IMR-90 (cell line): ENCODE measurements around the gene AHCYL1. TPM values are rescaled to one million over a fixed set of nuclear protein-coding genes. Genes with fewer than 3 reads are reported as not detected.

Source experiments
- ATAC-seq: fragments of 200-7000 bp; cut with Tn5 transposase; 2 replicates; pipeline ENCODE4 v1.9.1; 2020; ENCODE audit warnings: low read depth, mild to moderate bottlenecking, moderate library complexity
- BruUV-seq: library from RNA; stranded (reverse); fragments of 400-500 nt; replicated peaks from 2 replicates; lab custom pipeline; 2021; lab: Mats Ljungman, UMichigan
- CTCF ChIA-PET: fragments of 300-600 bp; formaldehyde crosslinking; extraction: SDS; loops from one replicate; lab custom pipeline; 2021; ENCODE audit warnings: antibody characterized with exemption; lab: Yijun Ruan, JAX
- POLR2A ChIA-PET: fragments of 300-600 bp; sonication (Branson Sonifier 250); formaldehyde crosslinking; loops from one replicate; lab custom pipeline; 2022; ENCODE audit warnings: antibody characterized with exemption; ENCODE audit not compliant: unreplicated experiment; lab: Charles Lee
- DNase-seq: peaks from one replicate; pipeline ENCODE4 v3.0.0; 2013
- H2AFZ ChIP-seq: replicated peaks from 2 replicates; pipeline ENCODE3; 2013; ENCODE audit warnings: low read length, mild to moderate bottlenecking; ENCODE audit not compliant: poor library complexity
- H2AK5ac ChIP-seq: 2 replicates; pipeline ENCODE4 v1.6.1; 2013; ENCODE audit warnings: low read depth, low read length, inconsistent platforms
- H2AK9ac ChIP-seq: replicated peaks from 2 replicates; pipeline ENCODE3; 2013; ENCODE audit warnings: mild to moderate bottlenecking, low read depth, low read length, moderate library complexity; ENCODE audit not compliant: poor library complexity
- H2BK120ac ChIP-seq: 2 replicates; pipeline ENCODE4 v1.6.1; 2013; ENCODE audit warnings: low read depth, low read length, inconsistent platforms
- H2BK15ac ChIP-seq: 3 replicates; pipeline ENCODE4 v1.6.1; 2013; ENCODE audit warnings: low read depth, low read length, inconsistent platforms
- H2BK20ac ChIP-seq: 2 replicates; pipeline ENCODE4 v1.6.1; 2013; ENCODE audit warnings: low read depth, mild to moderate bottlenecking, inconsistent platforms, low read length, moderate library complexity
- H2BK5ac ChIP-seq: 2 replicates; pipeline ENCODE4 v1.6.1; 2013; ENCODE audit warnings: mild to moderate bottlenecking, low read depth, low read length, inconsistent platforms; ENCODE audit not compliant: poor library complexity, severe bottlenecking
- H3K14ac ChIP-seq: replicated peaks from 2 replicates; pipeline ENCODE4 v1.6.1; 2013; ENCODE audit warnings: low read depth, low read length, inconsistent platforms
- H3K18ac ChIP-seq: 2 replicates; pipeline ENCODE4 v1.6.1; 2013; ENCODE audit warnings: low read depth, low read length, control low read depth
- H3K23ac ChIP-seq: 2 replicates; pipeline ENCODE4 v1.6.1; 2013; ENCODE audit warnings: low read depth, low read length, inconsistent platforms
- H3K27ac ChIP-seq: 2 replicates; pipeline ENCODE4 v1.5.1; 2013; ENCODE audit warnings: mild to moderate bottlenecking, control low read depth, low read length; ENCODE audit not compliant: insufficient read depth
- H3K27me3 ChIP-seq: 2 replicates; pipeline ENCODE4 v1.6.1; 2013; ENCODE audit warnings: low read length; ENCODE audit not compliant: control insufficient read depth, insufficient read depth
- H3K36me3 ChIP-seq: 2 replicates; pipeline ENCODE4 v1.6.1; 2013; ENCODE audit warnings: low read length, mixed read lengths; ENCODE audit not compliant: control insufficient read depth, insufficient read depth
- H3K4ac ChIP-seq: 2 replicates; pipeline ENCODE4 v1.6.1; 2013; ENCODE audit warnings: low read depth, low read length, inconsistent platforms
- H3K4me1 ChIP-seq: 2 replicates; pipeline ENCODE4 v1.6.1; 2013; ENCODE audit warnings: low read length, mixed read lengths; ENCODE audit not compliant: control insufficient read depth, insufficient read depth
- H3K4me2 ChIP-seq: 2 replicates; pipeline ENCODE4 v1.6.1; 2013; ENCODE audit warnings: low read depth, mild to moderate bottlenecking, control low read depth, low read length, moderate library complexity
- H3K4me3 ChIP-seq: 2 replicates; pipeline ENCODE4 v1.5.1; 2013; ENCODE audit warnings: low read depth, mild to moderate bottlenecking, control low read depth, low read length, moderate library complexity; ENCODE audit not compliant: insufficient read depth
- H3K56ac ChIP-seq: 2 replicates; pipeline ENCODE4 v1.6.1; 2013; ENCODE audit warnings: low read length, inconsistent platforms; ENCODE audit not compliant: insufficient read depth; ENCODE audit errors: extremely low read depth
- H3K79me1 ChIP-seq, 2 experiments: 2 replicates each; pipeline ENCODE4 v1.6.1; 2013; ENCODE audit warnings: low read length in 2 of 2, inconsistent platforms in 1 of 2, low read depth in 1 of 2
- H3K9ac ChIP-seq: 2 replicates; pipeline ENCODE4 v1.6.1; 2013; ENCODE audit warnings: low read depth, low read length, control low read depth
- H3K9me1 ChIP-seq: 2 replicates; pipeline ENCODE4 v1.6.1; 2013; ENCODE audit warnings: low read length, inconsistent platforms; ENCODE audit not compliant: insufficient read depth
- H3K9me3 ChIP-seq: 2 replicates; pipeline ENCODE4 v1.6.1; 2013; ENCODE audit warnings: low read length; ENCODE audit not compliant: control insufficient read depth, insufficient read depth
- H4K20me1 ChIP-seq: 2 replicates; pipeline ENCODE4 v1.6.1; 2013; ENCODE audit warnings: low read length, inconsistent platforms; ENCODE audit not compliant: insufficient read depth
- H4K5ac ChIP-seq: 2 replicates; pipeline ENCODE4 v1.6.1; 2013; ENCODE audit warnings: mild to moderate bottlenecking, low read depth, low read length, control low read depth
- H4K8ac ChIP-seq, 2 experiments: 2 replicates each; pipeline ENCODE4 v1.6.1; 2013; ENCODE audit warnings: low read depth in 2 of 2, low read length in 2 of 2, control low read depth in 1 of 2, inconsistent platforms in 1 of 2
- H4K91ac ChIP-seq: 2 replicates; pipeline ENCODE4 v1.6.1; 2013; ENCODE audit warnings: low read depth, low read length, inconsistent platforms; ENCODE audit not compliant: insufficient read depth
- FOS ChIP-seq: fragments of 150-350 bp; IDR thresholded peaks from 2 replicates; pipeline ENCODE4 v1.6.1; 2016; ENCODE audit warnings: low read depth, low read length
- MAZ ChIP-seq: IDR thresholded peaks from 2 replicates; pipeline ENCODE4 v1.6.1; 2012; ENCODE audit warnings: low read depth, mild to moderate bottlenecking, low read length, improper control_type of control experiment, moderate library complexity, borderline replicate concordance
- NFE2L2 ChIP-seq: fragments of 150-350 bp; IDR thresholded peaks from 2 replicates; pipeline ENCODE4 v1.6.1; 2016; ENCODE audit warnings: low read depth, mild to moderate bottlenecking, low read length
- POLR2A ChIP-seq: IDR thresholded peaks from 2 replicates; pipeline ENCODE4 v1.6.1; 2012; ENCODE audit warnings: mild to moderate bottlenecking, low read depth, low read length
- RCOR1 ChIP-seq: IDR thresholded peaks from 2 replicates; pipeline ENCODE4 v1.6.1; 2012; ENCODE audit warnings: mild to moderate bottlenecking, low read length, improper control_type of control experiment; ENCODE audit not compliant: insufficient replicate concordance
- WGBS, 2 experiments: methylation state at CpG; one replicate each; pipeline versions ENCODE4 v1.1.5 to v1.1.7; 2013; ENCODE audit warnings: missing lambda C conversion rate in 2 of 2; ENCODE audit not compliant: insufficient read length in 1 of 2; ENCODE audit errors: extremely low coverage in 2 of 2; 5-methylcytosine and 5-hydroxymethylcytosine counted together
- dilution Hi-C: fragments of 300-500 bp; cut with HindIII; formaldehyde crosslinking; loops from one replicate; pipeline ENCODE4 v1.14.3; 2018; ENCODE audit warnings: low sequenced_read_pairs; ENCODE audit not compliant: unreplicated experiment
- in situ Hi-C: fragments of 300-500 bp; cut with MboI; formaldehyde crosslinking; loops from 3 replicates; pipeline ENCODE4 v1.14.3; 2019; ENCODE audit warnings: low sequenced_read_pairs, inconsistent platforms, mixed read lengths
- intact Hi-C: fragments of 100-400 bp; cut with micrococcal nuclease; formaldehyde crosslinking; loops from 2 replicates; pipeline ENCODE4 v1.10.0; 2022
- polyA plus RNA-seq, 3 experiments: library from polyadenylated mRNA; depleted of rRNA; stranded (reverse); fragments of >200 nt; gene quantifications; 2 replicates each; pipeline ENCODE4 v1.2.3, GENCODE V29; 2012; ENCODE audit warnings: low replicate concordance in 1 of 3
- total RNA-seq: library from RNA; depleted of rRNA; stranded (reverse); fragments of >200 nt; gene quantifications from 2 replicates; pipeline ENCODE4 v1.2.3, GENCODE V29; 2012
- TF ChIP-seq, protein P1 (sequence below): conservative IDR thresholded peaks from 2 replicates; pipeline ENCODE4 v1.5.1; 2012; ENCODE audit warnings: mild to moderate bottlenecking, low read depth, low read length, improper control_type of control experiment

The AHCYL1 gene
- total and polyA plus RNA-seq, 2 of the 4 experiments (the other 2 are of a cell fraction), result 75.1 to 76.0 TPM

DNA sequence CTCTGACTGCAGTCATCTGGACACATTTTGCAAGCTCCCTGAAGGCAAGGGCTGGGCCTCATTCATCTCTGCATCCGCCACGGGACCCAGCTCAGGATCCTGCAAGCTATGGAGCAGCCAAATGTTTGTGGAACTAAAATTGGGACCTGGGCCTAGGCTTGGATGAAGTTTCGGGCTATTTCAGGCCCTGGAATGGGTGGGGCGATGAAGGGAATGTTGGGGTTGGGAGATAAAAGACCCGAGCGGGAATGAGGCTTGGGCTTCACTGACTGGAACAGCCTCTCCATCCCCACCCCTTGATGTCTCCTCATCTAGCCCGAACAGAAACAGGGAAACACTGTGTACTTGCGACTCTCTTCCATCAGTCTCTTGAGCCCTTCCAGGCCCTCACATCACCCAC is 7.3 kb upstream of the AHCYL1 start:
- ATAC-seq (no peak), DNase-seq (no peak)
- 100% methylated on average over 1 of the region's 8 CpGs; no CpG with 5 or more reads in 1 of the 2 experiments for WGBS, 2 experiments
- Histone ChIP-seq H3K4me2 (no peak overlapping the region), H4K5ac (no peak overlapping the region), H3K23ac (no peak overlapping the region), H3K56ac (no peak overlapping the region), H4K20me1 (no peaks in the 10 kb centered on the region), H2BK20ac (peak overlapping the region; percentile 79), H3K14ac (peak overlapping the region; percentile 34; the same call in 1 of the 2 replicates), H4K91ac (peak overlapping the region; percentile 97; the same call in 1 of the 2 replicates), H2AFZ (peak overlapping the region; percentile 46), H2BK120ac (peak overlapping the region; percentile 100), H3K27me3 (no peaks in the 10 kb centered on the region), H3K9me1 (peaks cover 23% of the 10 kb centered on the region), H3K27ac (no peak overlapping the region), H3K4me3 (no peak overlapping the region), H2BK5ac (no peak overlapping the region), H2BK15ac (peak overlapping the region; percentile 99; the same call in 2 of the 3 replicates), H2AK5ac (peak overlapping the region; percentile 88), H2AK9ac (no peak overlapping the region), H3K9ac (no peak overlapping the region), H3K4me1 (peaks cover 27% of the 10 kb centered on the region), H4K8ac (peak overlapping the region in 1 of 2 experiments; percentile 52; a peak in 1 of 4 replicates), H3K79me1 (no peaks in the 10 kb centered on the region), H3K18ac (no peak overlapping the region), H3K4ac (peak overlapping the region; percentile 99), H3K9me3 (peaks cover 12% of the 10 kb centered on the region), H3K36me3 (no peaks in the 10 kb centered on the region)
- dilution Hi-C loops (no loop called here), in situ Hi-C loops (loop anchor here (5.0 kb wide), 1 partner anchor 60 kb away; no protein-coding TSS in a partner anchor), intact Hi-C loops (no loop called here)
- TF ChIP-seq FOS (no peak), POLR2A (no peak), RCOR1 (no peak), MAZ (no peak), NFE2L2 (no peak)
- TF ChIP-seq, protein P1, sequence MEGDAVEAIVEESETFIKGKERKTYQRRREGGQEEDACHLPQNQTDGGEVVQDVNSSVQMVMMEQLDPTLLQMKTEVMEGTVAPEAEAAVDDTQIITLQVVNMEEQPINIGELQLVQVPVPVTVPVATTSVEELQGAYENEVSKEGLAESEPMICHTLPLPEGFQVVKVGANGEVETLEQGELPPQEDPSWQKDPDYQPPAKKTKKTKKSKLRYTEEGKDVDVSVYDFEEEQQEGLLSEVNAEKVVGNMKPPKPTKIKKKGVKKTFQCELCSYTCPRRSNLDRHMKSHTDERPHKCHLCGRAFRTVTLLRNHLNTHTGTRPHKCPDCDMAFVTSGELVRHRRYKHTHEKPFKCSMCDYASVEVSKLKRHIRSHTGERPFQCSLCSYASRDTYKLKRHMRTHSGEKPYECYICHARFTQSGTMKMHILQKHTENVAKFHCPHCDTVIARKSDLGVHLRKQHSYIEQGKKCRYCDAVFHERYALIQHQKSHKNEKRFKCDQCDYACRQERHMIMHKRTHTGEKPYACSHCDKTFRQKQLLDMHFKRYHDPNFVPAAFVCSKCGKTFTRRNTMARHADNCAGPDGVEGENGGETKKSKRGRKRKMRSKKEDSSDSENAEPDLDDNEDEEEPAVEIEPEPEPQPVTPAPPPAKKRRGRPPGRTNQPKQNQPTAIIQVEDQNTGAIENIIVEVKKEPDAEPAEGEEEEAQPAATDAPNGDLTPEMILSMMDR, result no peak
- no TSS peak for BruUV-seq
- CTCF ChIA-PET, result no interaction called here
- POLR2A ChIA-PET, result no interaction called here
